ENCODE measurements around the gene MBD6. TPM values are rescaled to one million over a fixed set of nuclear protein-coding genes. Genes with fewer than 3 reads are reported as not detected.

Gene MBD6
- total and polyA plus RNA-seq, 2 of the 13 experiments (the other 11 are each of a cell fraction or from before 2014, with no cell fraction given) = 4.1 to 5.9 TPM

DNA sequence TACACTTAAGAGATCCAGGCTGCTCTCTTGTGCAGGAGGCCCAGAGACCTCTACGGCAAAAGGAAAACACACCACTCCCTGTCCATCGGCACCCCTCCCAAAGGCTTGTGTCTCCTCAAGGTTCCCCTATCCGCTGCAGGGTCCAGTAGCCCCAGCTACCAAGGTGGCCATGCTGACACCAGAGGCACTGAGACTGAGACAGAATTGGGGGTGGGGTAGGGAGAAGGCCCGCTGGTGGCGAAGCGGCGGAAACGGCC lies 2.9 kb upstream of the MBD6 start (continued):
- TF ChIP-seq, protein P1, sequence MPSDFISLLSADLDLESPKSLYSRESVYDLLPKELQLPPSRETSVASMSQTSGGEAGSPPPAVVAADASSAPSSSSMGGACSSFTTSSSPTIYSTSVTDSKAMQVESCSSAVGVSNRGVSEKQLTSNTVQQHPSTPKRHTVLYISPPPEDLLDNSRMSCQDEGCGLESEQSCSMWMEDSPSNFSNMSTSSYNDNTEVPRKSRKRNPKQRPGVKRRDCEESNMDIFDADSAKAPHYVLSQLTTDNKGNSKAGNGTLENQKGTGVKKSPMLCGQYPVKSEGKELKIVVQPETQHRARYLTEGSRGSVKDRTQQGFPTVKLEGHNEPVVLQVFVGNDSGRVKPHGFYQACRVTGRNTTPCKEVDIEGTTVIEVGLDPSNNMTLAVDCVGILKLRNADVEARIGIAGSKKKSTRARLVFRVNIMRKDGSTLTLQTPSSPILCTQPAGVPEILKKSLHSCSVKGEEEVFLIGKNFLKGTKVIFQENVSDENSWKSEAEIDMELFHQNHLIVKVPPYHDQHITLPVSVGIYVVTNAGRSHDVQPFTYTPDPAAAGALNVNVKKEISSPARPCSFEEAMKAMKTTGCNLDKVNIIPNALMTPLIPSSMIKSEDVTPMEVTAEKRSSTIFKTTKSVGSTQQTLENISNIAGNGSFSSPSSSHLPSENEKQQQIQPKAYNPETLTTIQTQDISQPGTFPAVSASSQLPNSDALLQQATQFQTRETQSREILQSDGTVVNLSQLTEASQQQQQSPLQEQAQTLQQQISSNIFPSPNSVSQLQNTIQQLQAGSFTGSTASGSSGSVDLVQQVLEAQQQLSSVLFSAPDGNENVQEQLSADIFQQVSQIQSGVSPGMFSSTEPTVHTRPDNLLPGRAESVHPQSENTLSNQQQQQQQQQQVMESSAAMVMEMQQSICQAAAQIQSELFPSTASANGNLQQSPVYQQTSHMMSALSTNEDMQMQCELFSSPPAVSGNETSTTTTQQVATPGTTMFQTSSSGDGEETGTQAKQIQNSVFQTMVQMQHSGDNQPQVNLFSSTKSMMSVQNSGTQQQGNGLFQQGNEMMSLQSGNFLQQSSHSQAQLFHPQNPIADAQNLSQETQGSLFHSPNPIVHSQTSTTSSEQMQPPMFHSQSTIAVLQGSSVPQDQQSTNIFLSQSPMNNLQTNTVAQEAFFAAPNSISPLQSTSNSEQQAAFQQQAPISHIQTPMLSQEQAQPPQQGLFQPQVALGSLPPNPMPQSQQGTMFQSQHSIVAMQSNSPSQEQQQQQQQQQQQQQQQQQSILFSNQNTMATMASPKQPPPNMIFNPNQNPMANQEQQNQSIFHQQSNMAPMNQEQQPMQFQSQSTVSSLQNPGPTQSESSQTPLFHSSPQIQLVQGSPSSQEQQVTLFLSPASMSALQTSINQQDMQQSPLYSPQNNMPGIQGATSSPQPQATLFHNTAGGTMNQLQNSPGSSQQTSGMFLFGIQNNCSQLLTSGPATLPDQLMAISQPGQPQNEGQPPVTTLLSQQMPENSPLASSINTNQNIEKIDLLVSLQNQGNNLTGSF (CRISPR knock-in tag; IDR thresholded peaks at IDR 0.05) = no peak
- TF ChIP-seq, protein P2, sequence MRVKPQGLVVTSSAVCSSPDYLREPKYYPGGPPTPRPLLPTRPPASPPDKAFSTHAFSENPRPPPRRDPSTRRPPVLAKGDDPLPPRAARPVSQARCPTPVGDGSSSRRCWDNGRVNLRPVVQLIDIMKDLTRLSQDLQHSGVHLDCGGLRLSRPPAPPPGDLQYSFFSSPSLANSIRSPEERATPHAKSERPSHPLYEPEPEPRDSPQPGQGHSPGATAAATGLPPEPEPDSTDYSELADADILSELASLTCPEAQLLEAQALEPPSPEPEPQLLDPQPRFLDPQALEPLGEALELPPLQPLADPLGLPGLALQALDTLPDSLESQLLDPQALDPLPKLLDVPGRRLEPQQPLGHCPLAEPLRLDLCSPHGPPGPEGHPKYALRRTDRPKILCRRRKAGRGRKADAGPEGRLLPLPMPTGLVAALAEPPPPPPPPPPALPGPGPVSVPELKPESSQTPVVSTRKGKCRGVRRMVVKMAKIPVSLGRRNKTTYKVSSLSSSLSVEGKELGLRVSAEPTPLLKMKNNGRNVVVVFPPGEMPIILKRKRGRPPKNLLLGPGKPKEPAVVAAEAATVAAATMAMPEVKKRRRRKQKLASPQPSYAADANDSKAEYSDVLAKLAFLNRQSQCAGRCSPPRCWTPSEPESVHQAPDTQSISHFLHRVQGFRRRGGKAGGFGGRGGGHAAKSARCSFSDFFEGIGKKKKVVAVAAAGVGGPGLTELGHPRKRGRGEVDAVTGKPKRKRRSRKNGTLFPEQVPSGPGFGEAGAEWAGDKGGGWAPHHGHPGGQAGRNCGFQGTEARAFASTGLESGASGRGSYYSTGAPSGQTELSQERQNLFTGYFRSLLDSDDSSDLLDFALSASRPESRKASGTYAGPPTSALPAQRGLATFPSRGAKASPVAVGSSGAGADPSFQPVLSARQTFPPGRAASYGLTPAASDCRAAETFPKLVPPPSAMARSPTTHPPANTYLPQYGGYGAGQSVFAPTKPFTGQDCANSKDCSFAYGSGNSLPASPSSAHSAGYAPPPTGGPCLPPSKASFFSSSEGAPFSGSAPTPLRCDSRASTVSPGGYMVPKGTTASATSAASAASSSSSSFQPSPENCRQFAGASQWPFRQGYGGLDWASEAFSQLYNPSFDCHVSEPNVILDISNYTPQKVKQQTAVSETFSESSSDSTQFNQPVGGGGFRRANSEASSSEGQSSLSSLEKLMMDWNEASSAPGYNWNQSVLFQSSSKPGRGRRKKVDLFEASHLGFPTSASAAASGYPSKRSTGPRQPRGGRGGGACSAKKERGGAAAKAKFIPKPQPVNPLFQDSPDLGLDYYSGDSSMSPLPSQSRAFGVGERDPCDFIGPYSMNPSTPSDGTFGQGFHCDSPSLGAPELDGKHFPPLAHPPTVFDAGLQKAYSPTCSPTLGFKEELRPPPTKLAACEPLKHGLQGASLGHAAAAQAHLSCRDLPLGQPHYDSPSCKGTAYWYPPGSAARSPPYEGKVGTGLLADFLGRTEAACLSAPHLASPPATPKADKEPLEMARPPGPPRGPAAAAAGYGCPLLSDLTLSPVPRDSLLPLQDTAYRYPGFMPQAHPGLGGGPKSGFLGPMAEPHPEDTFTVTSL (CRISPR knock-in tag; IDR thresholded peaks at IDR 0.05; ENCODE audit: borderline replicate concordance) = no peak
- TF ChIP-seq HOXA3 (CRISPR knock-in tag; IDR thresholded peaks at IDR 0.05) = no peak
- TF ChIP-seq ZNF629 (CRISPR knock-in tag; conservative IDR thresholded peaks at IDR 0.05) = no peak
- TF ChIP-seq ZNF816 (CRISPR knock-in tag; IDR thresholded peaks at IDR 0.05; ENCODE audit: borderline replicate concordance) = peak; percentile 83; the same call in 1 of the 2 replicates
- no peak for TF ChIP-seq FOSL2 (CRISPR knock-in tag; IDR thresholded peaks at IDR 0.05)

All from HepG2 (cell line).